Limb (tissue), 2 donors: ENCODE data around the gene SPATA24.
"Not testable (repeated sequence)": the region's sequence is repeated elsewhere in the genome, so short reads cannot be mapped to it uniquely, and the experiment has no call there.

Experiments used
- DNase-seq, 2 donors: peaks; one replicate each; pipeline ENCODE4 v3.0.0-alpha.2; 2016; ENCODE audit errors: extremely low spot score in 2 of 2

Gene SPATA24

GRCh38 chr5:139383993-139384590, 19.8 kb downstream of the SPATA24 start:
- DNase-seq, result no peak

GRCh38 chr5:139383275-139383992, 20.5 kb downstream of the SPATA24 start, which contains the start of gene SLC23A1:
SLC23A1 (minus strand) TSS chr5:139383297; CDS start chr5:139383253, 44 bp downstream.
- no peak for DNase-seq

GRCh38 chr5:139382807-139383206, 21.1 kb downstream of the SPATA24 start:
- no peak for DNase-seq

GRCh38 chr5:139381837-139382761, 21.8 kb downstream of the SPATA24 start:
- DNase-seq, result no peak

GRCh38 chr5:139379626-139380449, 24.1 kb downstream of the SPATA24 start:
- no peak for DNase-seq

GRCh38 chr5:139378941-139379361, 24.9 kb downstream of the SPATA24 start:
- DNase-seq, result no peak

- DNase-seq, result no peak
Measured at GRCh38 chr5:139378101-139378825, 25.6 kb downstream of the SPATA24 start.

GRCh38 chr5:139377226-139377625, 26.7 kb downstream of the SPATA24 start:
- no peak for DNase-seq

- no peak for DNase-seq
Measured at GRCh38 chr5:139376364-139376763, 27.5 kb downstream of the SPATA24 start.

GRCh38 chr5:139374909-139375308, 29.0 kb downstream of the SPATA24 start:
- no peak for DNase-seq

GRCh38 chr5:139371482-139372435, 32.1 kb downstream of the SPATA24 start:
- DNase-seq, result no peak

GRCh38 chr5:139369181-139369580, 34.7 kb downstream of the SPATA24 start:
- no peak for DNase-seq

GRCh38 chr5:139368613-139369012, 35.3 kb downstream of the SPATA24 start:
- no peak for DNase-seq

- DNase-seq, result no peak
Measured at GRCh38 chr5:139364466-139364865, 39.4 kb downstream of the SPATA24 start.

GRCh38 chr5:139363937-139364336, 40.0 kb downstream of the SPATA24 start:
- no peak for DNase-seq

GRCh38 chr5:139361835-139362429, 42.0 kb downstream of the SPATA24 start:
- no peak for DNase-seq

- no peak for DNase-seq
Measured at GRCh38 chr5:139360384-139360783, 43.5 kb downstream of the SPATA24 start.

GRCh38 chr5:139358064-139358463, 45.8 kb downstream of the SPATA24 start:
- DNase-seq, result no peak

- not testable (repeated sequence) for DNase-seq
Measured at GRCh38 chr5:139355900-139356299, 48.0 kb downstream of the SPATA24 start.
